Measurements from ENCODE around the gene GPR39. TPM values are rescaled to one million over a fixed set of nuclear protein-coding genes. Genes with fewer than 3 reads are reported as not detected.

The GPR39 gene
- total and polyA plus RNA-seq, 10 donors, result 0.05 TPM; not detected in 9

DNA sequence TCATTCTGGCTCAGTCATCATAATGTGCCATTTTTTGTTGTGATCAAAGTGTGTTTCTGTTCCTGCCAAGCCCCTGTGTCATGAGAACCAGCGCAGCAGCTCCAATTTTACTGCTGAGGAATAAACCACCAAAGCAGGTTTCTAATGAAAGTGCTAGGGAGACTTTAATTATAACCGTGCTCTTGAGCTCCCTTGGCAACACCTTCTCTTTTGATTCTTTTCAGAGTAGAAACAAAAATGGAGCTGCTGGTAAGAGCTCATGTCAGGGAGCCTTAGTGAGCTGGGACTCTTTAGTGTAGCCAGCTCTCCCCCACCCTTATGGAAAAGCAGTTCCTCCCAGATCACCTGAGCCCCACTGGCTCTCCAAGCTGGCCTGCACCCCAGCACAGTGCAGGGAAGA lies 179.1 kb downstream of the GPR39 start:
- peaks cover 0 to 20% (median 4%) of the 10 kb centered on the region in 8 donors for H3K9me3 ChIP-seq
- intact Hi-C loops (cut with DNase I; ENCODE audit: low total_unique reads), result no loop called here
- no peaks in the 10 kb centered on the region for H3K4me1 ChIP-seq
- no peak overlapping the region for H3K27ac ChIP-seq
- whole genome bisulfite sequencing, 5 donors, result 72 to 88% (median 86%) methylated on average over 2 of the region's 2 CpGs
- no peak overlapping the region for H3K4me3 ChIP-seq
- no peak for DNase-seq
- peaks cover 0 to 8% (median 0%) of the 10 kb centered on the region in 7 donors for H3K27me3 ChIP-seq (replicated peaks in 1 of 7)
- TF ChIP-seq, protein P1, sequence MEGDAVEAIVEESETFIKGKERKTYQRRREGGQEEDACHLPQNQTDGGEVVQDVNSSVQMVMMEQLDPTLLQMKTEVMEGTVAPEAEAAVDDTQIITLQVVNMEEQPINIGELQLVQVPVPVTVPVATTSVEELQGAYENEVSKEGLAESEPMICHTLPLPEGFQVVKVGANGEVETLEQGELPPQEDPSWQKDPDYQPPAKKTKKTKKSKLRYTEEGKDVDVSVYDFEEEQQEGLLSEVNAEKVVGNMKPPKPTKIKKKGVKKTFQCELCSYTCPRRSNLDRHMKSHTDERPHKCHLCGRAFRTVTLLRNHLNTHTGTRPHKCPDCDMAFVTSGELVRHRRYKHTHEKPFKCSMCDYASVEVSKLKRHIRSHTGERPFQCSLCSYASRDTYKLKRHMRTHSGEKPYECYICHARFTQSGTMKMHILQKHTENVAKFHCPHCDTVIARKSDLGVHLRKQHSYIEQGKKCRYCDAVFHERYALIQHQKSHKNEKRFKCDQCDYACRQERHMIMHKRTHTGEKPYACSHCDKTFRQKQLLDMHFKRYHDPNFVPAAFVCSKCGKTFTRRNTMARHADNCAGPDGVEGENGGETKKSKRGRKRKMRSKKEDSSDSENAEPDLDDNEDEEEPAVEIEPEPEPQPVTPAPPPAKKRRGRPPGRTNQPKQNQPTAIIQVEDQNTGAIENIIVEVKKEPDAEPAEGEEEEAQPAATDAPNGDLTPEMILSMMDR (IDR thresholded peaks at IDR 0.05 in 8 of 11, conservative IDR thresholded peaks at IDR 0.05 in 3 of 11), result no peak
- TF ChIP-seq POLR2AphosphoS5 (IDR thresholded peaks at IDR 0.05), result no peak
- TF ChIP-seq POLR2A (IDR thresholded peaks at IDR 0.05), result no peak
- H3K36me3 ChIP-seq, result no peaks in the 10 kb centered on the region

- no peaks in the 10 kb centered on the region for H3K4me1 ChIP-seq
- H3K27me3 ChIP-seq (replicated peaks in 1 of 7), result peaks cover 0 to 8% (median 0%) of the 10 kb centered on the region in 7 donors
- no peak overlapping the region for H3K27ac ChIP-seq
- no peak overlapping the region for H3K4me3 ChIP-seq
- intact Hi-C loops (cut with DNase I; ENCODE audit: low total_unique reads), result no loop called here
- no peak for TF ChIP-seq POLR2A (IDR thresholded peaks at IDR 0.05)
- TF ChIP-seq POLR2AphosphoS5 (IDR thresholded peaks at IDR 0.05), result no peak
- TF ChIP-seq, protein P1 (IDR thresholded peaks at IDR 0.05 in 8 of 11, conservative IDR thresholded peaks at IDR 0.05 in 3 of 11), result no peak
- DNase-seq, result no peak
- H3K36me3 ChIP-seq, result no peaks in the 10 kb centered on the region
- peaks cover 0 to 20% (median 4%) of the 10 kb centered on the region in 8 donors for H3K9me3 ChIP-seq
These were observed 180.6 kb downstream of the GPR39 start for GRCh38 chr2:132597166-132597565.

- peaks cover 0 to 8% (median 0%) of the 10 kb centered on the region in 7 donors for H3K27me3 ChIP-seq (replicated peaks in 1 of 7)
- intact Hi-C loops (cut with DNase I; ENCODE audit: low total_unique reads), result no loop called here
- WGBS, 5 donors, result 60 to 88% (median 82%) methylated on average over 1 of the region's 1 CpG
- TF ChIP-seq, protein P1 (IDR thresholded peaks at IDR 0.05 in 8 of 11, conservative IDR thresholded peaks at IDR 0.05 in 3 of 11), result no peak
- TF ChIP-seq POLR2AphosphoS5 (IDR thresholded peaks at IDR 0.05) (no peak), POLR2A (IDR thresholded peaks at IDR 0.05) (no peak)
- H3K9me3 ChIP-seq, result peaks cover 0 to 20% (median 4%) of the 10 kb centered on the region in 8 donors
- no peak for DNase-seq
- H3K27ac ChIP-seq, result no peak overlapping the region
- no peaks in the 10 kb centered on the region for H3K36me3 ChIP-seq
- no peaks in the 10 kb centered on the region for H3K4me1 ChIP-seq
- no peak overlapping the region for H3K4me3 ChIP-seq
These were observed 181.2 kb downstream of the GPR39 start for GRCh38 chr2:132597831-132598230.

DNA sequence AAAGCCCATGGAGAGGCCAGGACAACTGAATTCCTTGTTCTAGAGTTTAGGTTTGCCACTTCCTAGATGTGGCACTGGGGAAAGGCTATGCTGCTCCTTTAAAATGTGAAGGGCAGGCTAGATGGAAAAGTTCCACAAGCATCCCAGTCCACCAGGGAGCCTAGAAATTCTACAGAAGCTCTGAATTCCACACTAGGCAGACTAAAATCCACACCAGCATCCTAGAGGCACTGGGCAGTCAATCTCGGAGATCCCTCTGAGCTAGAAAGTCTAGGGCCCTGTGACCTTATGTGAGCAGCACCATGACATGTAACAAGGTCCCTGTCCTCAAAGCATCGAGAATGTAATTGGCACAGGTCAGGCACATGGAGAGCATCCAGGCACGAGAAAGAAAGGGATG lies 181.9 kb downstream of the GPR39 start:
- H3K4me1 ChIP-seq, result no peaks in the 10 kb centered on the region
- H3K4me3 ChIP-seq, result no peak overlapping the region
- 61 to 83% (median 74%) methylated on average over 3 of the region's 3 CpGs for WGBS, 5 donors
- intact Hi-C loops (cut with DNase I; ENCODE audit: low total_unique reads), result no loop called here
- H3K36me3 ChIP-seq, result no peaks in the 10 kb centered on the region
- no peak overlapping the region for H3K27ac ChIP-seq
- H3K27me3 ChIP-seq (replicated peaks in 1 of 7), result peaks cover 0 to 8% (median 0%) of the 10 kb centered on the region in 7 donors
- peaks cover 0 to 20% (median 4%) of the 10 kb centered on the region in 8 donors for H3K9me3 ChIP-seq
- no peak for DNase-seq
- TF ChIP-seq POLR2A (IDR thresholded peaks at IDR 0.05), result no peak
- TF ChIP-seq, protein P1 (IDR thresholded peaks at IDR 0.05 in 8 of 11, conservative IDR thresholded peaks at IDR 0.05 in 3 of 11), result no peak
- no peak for TF ChIP-seq POLR2AphosphoS5 (IDR thresholded peaks at IDR 0.05)

All from spleen (tissue), 11 donors.